OCI-LY3 (cell line): ENCODE results near the gene FLACC1.

Experiments used
- CTCF ChIP-seq: fragments of 200-600, 300-600 bp; sonication (generic); IDR thresholded peaks from 2 replicates; pipeline ENCODE4 v1.5.1; 2014; ENCODE audit warnings: antibody characterized with exemption, low read length, low read depth
- EZH2phosphoT487 ChIP-seq: fragments of 200-600 bp; shearing (Covaris generic); IDR thresholded peaks from 2 replicates; pipeline ENCODE4 v1.6.1; 2018; ENCODE audit warnings: antibody characterized with exemption, mixed run types, low read depth

- TF ChIP-seq CTCF (no peak), EZH2phosphoT487 (no peak)
These were observed 27.7 kb downstream of the FLACC1 start for GRCh38 chr2:201329409-201329808.
